Measurements from ENCODE around the gene NCKAP5L.
"Not testable (repeated sequence)": the region's sequence is repeated elsewhere in the genome, so short reads cannot be mapped to it uniquely, and the experiment has no call there.

Gene NCKAP5L

GRCh38 chr12:49864798-49865090 lies 36.5 kb upstream of the NCKAP5L start:
- DNase-seq (ENCODE audit: low read depth in 2 of 2): no peak

- no peak for DNase-seq (ENCODE audit: low read depth in 2 of 2)
Measured at GRCh38 chr12:49863946-49864797, 36.0 kb upstream of the NCKAP5L start.

- not testable (repeated sequence) for DNase-seq (ENCODE audit: low read depth in 2 of 2)
Measured at GRCh38 chr12:49860921-49861320, 32.7 kb upstream of the NCKAP5L start.

- not testable (repeated sequence) for DNase-seq (ENCODE audit: low read depth in 2 of 2)
Measured at GRCh38 chr12:49855890-49856289, 27.7 kb upstream of the NCKAP5L start.

GRCh38 chr12:49854976-49855375 lies 26.8 kb upstream of the NCKAP5L start:
- no peak for DNase-seq (ENCODE audit: low read depth in 2 of 2)

- no peak for DNase-seq (ENCODE audit: low read depth in 2 of 2)
Measured at GRCh38 chr12:49853671-49854070, 25.5 kb upstream of the NCKAP5L start.

GRCh38 chr12:49847161-49847560 lies 18.9 kb upstream of the NCKAP5L start:
- no peak for DNase-seq (ENCODE audit: low read depth in 2 of 2)

GRCh38 chr12:49846032-49846431 lies 17.8 kb upstream of the NCKAP5L start:
- no peak for DNase-seq (ENCODE audit: low read depth in 2 of 2)

- no peak for DNase-seq (ENCODE audit: low read depth in 2 of 2)
Measured at GRCh38 chr12:49843876-49844437, 15.7 kb upstream of the NCKAP5L start.

GRCh38 chr12:49843411-49843810 lies 15.2 kb upstream of the NCKAP5L start:
- DNase-seq (ENCODE audit: low read depth in 2 of 2): no peak

- peak; percentile 86 to 87 for DNase-seq (ENCODE audit: low read depth in 2 of 2)
Measured at GRCh38 chr12:49842519-49843352, 14.5 kb upstream of the NCKAP5L start, which contains the start of gene BCDIN3D. Gene BCDIN3D (minus strand): TSS chr12:49843106. CDS start chr12:49843087, 19 bp downstream.

- no peak for DNase-seq (ENCODE audit: low read depth in 2 of 2)
Measured at GRCh38 chr12:49838973-49839633, 10.9 kb upstream of the NCKAP5L start.

GRCh38 chr12:49832836-49833421 lies 4.7 kb upstream of the NCKAP5L start:
- no peak for DNase-seq (ENCODE audit: low read depth in 2 of 2)

GRCh38 chr12:49831717-49832116 lies 3.5 kb upstream of the NCKAP5L start:
- no peak for DNase-seq (ENCODE audit: low read depth in 2 of 2)

GRCh38 chr12:49827401-49828099 lies 663 bp downstream of the NCKAP5L start:
- DNase-seq (ENCODE audit: low read depth in 2 of 2): peak; percentile 13

GRCh38 chr12:49827051-49827400 lies 1.2 kb downstream of the NCKAP5L start:
- no peak for DNase-seq (ENCODE audit: low read depth in 2 of 2)

GRCh38 chr12:49825971-49826421 lies 2.2 kb downstream of the NCKAP5L start:
- DNase-seq (ENCODE audit: low read depth in 2 of 2): no peak

- DNase-seq (ENCODE audit: low read depth in 2 of 2): no peak
Measured at GRCh38 chr12:49825360-49825970, 2.7 kb downstream of the NCKAP5L start.

GRCh38 chr12:49824895-49825294 lies 3.3 kb downstream of the NCKAP5L start:
- no peak for DNase-seq (ENCODE audit: low read depth in 2 of 2)

- DNase-seq (ENCODE audit: low read depth in 2 of 2): no peak
Measured at GRCh38 chr12:49824416-49824815, 3.8 kb downstream of the NCKAP5L start.

- DNase-seq (ENCODE audit: low read depth in 2 of 2): no peak
Measured at GRCh38 chr12:49823951-49824350, 4.3 kb downstream of the NCKAP5L start.
